Nephron progenitor cell (in vitro differentiated cells): ENCODE data around the gene CYP24A1.

Source experiments
- DNase-seq: peaks from one replicate; pipeline ENCODE4 v3.0.0; 2021
- H3K27ac Mint-ChIP-seq: 2 replicates; pipeline ENCODE4 v1.8.0; 2021; ENCODE audit warnings: mild to moderate bottlenecking, moderate library complexity, mixed read lengths
- H3K27me3 Mint-ChIP-seq: 2 replicates; pipeline ENCODE4 v1.8.0; 2021; ENCODE audit warnings: mild to moderate bottlenecking, low read depth, mixed read lengths; ENCODE audit not compliant: poor library complexity
- H3K36me3 Mint-ChIP-seq: 2 replicates; pipeline ENCODE4 v1.8.0; 2021; ENCODE audit warnings: low read depth, mixed read lengths
- H3K4me1 Mint-ChIP-seq: 2 replicates; pipeline ENCODE4 v1.8.0; 2021; ENCODE audit warnings: mixed read lengths
- H3K4me3 Mint-ChIP-seq: 2 replicates; pipeline ENCODE4 v1.8.0; 2021; ENCODE audit warnings: mild to moderate bottlenecking, moderate library complexity, mixed read lengths
- H3K9me3 Mint-ChIP-seq: 2 replicates; pipeline ENCODE4 v1.8.0; 2021; ENCODE audit warnings: mild to moderate bottlenecking, moderate library complexity, mixed read lengths
- TF ChIP-seq, protein P1 (sequence below): fragments of 200-600 bp; sonication (generic); IDR thresholded peaks from 2 replicates; pipeline ENCODE4 v1.5.0; 2021; ENCODE audit warnings: antibody characterized with exemption

The CYP24A1 gene

DNA sequence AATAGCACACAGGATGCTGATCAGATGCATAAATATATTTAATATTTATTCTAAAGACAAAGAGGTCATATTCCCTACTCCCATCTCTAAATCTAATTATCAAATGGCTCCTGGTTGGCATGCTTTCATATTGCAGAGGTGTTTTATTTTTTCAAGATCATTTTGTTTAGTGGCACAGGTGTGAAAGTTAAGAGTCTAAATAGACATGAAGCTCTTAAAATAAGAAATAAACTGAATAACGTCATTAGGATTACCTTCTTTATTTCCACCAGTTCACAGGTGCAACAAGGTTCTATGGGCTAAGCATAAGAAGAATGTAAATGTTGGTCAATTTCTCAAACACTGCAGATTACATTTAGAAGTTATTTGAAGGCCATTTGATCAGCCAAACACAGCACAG lies 7.1 kb upstream of the CYP24A1 start:
- TF ChIP-seq, protein P1, sequence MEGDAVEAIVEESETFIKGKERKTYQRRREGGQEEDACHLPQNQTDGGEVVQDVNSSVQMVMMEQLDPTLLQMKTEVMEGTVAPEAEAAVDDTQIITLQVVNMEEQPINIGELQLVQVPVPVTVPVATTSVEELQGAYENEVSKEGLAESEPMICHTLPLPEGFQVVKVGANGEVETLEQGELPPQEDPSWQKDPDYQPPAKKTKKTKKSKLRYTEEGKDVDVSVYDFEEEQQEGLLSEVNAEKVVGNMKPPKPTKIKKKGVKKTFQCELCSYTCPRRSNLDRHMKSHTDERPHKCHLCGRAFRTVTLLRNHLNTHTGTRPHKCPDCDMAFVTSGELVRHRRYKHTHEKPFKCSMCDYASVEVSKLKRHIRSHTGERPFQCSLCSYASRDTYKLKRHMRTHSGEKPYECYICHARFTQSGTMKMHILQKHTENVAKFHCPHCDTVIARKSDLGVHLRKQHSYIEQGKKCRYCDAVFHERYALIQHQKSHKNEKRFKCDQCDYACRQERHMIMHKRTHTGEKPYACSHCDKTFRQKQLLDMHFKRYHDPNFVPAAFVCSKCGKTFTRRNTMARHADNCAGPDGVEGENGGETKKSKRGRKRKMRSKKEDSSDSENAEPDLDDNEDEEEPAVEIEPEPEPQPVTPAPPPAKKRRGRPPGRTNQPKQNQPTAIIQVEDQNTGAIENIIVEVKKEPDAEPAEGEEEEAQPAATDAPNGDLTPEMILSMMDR, result no peak
- Mint-ChIP-seq H3K36me3 (no peaks in the 10 kb centered on the region), H3K4me1 (no peaks in the 10 kb centered on the region), H3K9me3 (no peaks in the 10 kb centered on the region), H3K4me3 (no peak overlapping the region), H3K27ac (no peak overlapping the region), H3K27me3 (peaks cover 35% of the 10 kb centered on the region)
- DNase-seq, result no peak

DNA sequence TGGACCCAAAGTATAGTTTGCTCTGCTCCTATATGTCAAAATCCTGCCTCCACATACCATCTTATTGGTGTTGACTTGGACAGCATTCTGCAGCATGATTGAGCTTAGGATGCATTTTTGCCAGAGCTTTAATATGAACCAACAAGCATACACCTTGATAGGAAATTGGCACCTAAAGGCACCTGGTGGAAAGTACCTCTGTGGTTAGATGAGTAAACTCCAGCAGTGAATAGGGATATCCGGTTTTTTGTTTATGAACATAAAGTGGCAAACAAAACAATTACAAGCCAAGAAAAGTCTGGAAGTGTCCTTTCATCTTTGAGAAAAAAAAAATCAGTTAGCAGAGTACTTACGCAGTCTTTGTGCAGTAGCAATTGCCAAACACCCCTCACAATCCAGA lies 6.2 kb upstream of the CYP24A1 start:
- Mint-ChIP-seq H3K27me3 (peaks cover 41% of the 10 kb centered on the region), H3K27ac (no peak overlapping the region), H3K9me3 (no peaks in the 10 kb centered on the region), H3K4me3 (no peak overlapping the region), H3K4me1 (peaks cover 1% of the 10 kb centered on the region), H3K36me3 (no peaks in the 10 kb centered on the region)
- TF ChIP-seq, protein P1, result no peak
- DNase-seq, result no peak

DNA sequence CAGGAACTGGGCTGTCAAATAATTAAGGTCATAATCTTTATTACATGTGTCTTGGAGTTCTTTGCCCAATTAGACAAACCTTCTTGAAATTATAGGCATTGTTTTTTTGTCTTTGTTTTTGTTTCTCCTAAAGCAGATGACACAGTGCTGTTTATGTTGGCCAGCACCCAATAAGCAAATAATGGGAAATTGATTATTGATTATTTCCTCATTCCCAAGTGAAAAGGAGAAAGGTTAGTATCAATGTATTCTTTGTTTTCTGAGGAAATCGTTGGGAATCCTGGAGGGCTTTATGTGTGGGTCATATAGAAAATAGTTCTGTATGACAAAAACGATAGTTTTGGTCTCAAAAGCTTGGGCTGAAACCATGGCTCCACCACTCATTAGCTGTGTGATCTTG lies 4.5 kb upstream of the CYP24A1 start:
- Mint-ChIP-seq H3K4me3 (no peak overlapping the region), H3K27ac (no peak overlapping the region)
- TF ChIP-seq, protein P1, result no peak

DNA sequence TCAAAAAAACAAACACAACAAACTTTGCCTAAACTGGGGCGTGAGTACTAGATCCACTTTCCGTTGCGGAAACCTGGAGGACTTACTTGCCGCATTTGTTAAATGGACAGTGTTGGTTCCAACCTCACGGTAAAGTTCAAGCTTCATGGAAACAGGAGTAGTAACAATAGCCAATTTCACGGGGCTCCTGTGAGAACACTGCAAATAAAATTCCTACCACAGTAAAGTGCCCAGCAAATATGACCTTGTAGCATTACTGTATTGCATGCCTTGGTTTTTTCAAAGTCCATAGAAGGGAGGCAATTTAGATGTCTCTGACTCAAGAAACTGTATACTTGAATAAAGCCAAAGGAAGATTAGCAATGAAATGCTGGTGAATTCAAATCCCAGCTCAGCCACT lies 3.6 kb upstream of the CYP24A1 start:
- no peaks in the 10 kb centered on the region for H3K9me3 Mint-ChIP-seq
- TF ChIP-seq, protein P1, result no peak
- H3K4me3 Mint-ChIP-seq, result no peak overlapping the region
- H3K27me3 Mint-ChIP-seq, result peaks cover 66% of the 10 kb centered on the region
- H3K27ac Mint-ChIP-seq, result no peak overlapping the region
- H3K36me3 Mint-ChIP-seq, result no peaks in the 10 kb centered on the region
- peaks cover 23% of the 10 kb centered on the region for H3K4me1 Mint-ChIP-seq
- no peak for DNase-seq

More for the DNA sequence above, 4.5 kb upstream of the CYP24A1 start:
- Mint-ChIP-seq H3K9me3 (no peaks in the 10 kb centered on the region), H3K27me3 (peaks cover 57% of the 10 kb centered on the region), H3K4me1 (peaks cover 14% of the 10 kb centered on the region), H3K36me3 (no peaks in the 10 kb centered on the region)
- no peak for DNase-seq

DNA sequence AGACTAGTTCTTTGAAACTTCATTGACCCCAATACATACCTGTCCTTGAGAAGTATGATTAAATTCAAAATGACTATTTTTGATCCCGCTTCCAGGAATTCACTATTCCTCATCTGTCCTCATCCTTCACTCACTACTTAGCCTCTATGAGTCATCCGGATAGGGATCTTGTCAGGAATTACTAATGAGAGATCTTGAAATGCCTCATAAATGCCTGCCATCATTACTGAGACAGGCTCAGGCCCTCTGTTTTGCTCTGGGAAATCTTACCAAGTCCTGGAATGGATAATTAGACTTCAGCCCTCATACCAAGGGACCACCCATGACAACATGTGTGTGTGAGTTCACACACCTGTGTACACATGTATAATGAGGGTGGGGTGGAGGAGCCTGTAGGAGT lies 2.8 kb upstream of the CYP24A1 start:
- Mint-ChIP-seq H3K27me3 (peaks cover 73% of the 10 kb centered on the region), H3K9me3 (no peaks in the 10 kb centered on the region)

More for the DNA sequence above, 2.8 kb upstream of the CYP24A1 start:
- no peak overlapping the region for H3K27ac Mint-ChIP-seq
- peaks cover 23% of the 10 kb centered on the region for H3K4me1 Mint-ChIP-seq
- DNase-seq, result no peak
- TF ChIP-seq, protein P1, result no peak
- no peaks in the 10 kb centered on the region for H3K36me3 Mint-ChIP-seq
- H3K4me3 Mint-ChIP-seq, result no peak overlapping the region
